K562 (cell line): ENCODE data around the gene IL10RB. TPM values are rescaled to one million over a fixed set of nuclear protein-coding genes. Genes with fewer than 3 reads are reported as not detected.

Source experiments
- BCL6 ChIP-seq: fragments of 250-450 bp; sonication (Bioruptor Pico); IDR thresholded peaks from 2 replicates; pipeline ENCODE4 v1.4.0; 2020
- BCLAF1 ChIP-seq, 2 experiments: fragments of 450-650 bp in 1 of 2; IDR thresholded peaks; 2 replicates each; pipeline ENCODE4 v1.6.1; 2011 to 2017; ENCODE audit warnings: low read depth in 2 of 2, antibody characterized with exemption in 1 of 2, borderline replicate concordance in 1 of 2, low read length in 1 of 2, mild to moderate bottlenecking in 1 of 2, mixed read lengths in 1 of 2; ENCODE audit not compliant: control insufficient read depth in 1 of 2
- CEBPB ChIP-seq: fragments of 450-650 bp; IDR thresholded peaks from 2 replicates; pipeline ENCODE4 v1.6.1; 2016; ENCODE audit warnings: missing genetic modification characterization, missing compliant biosample characterization
- DPF2 ChIP-seq: fragments of 450-650 bp; IDR thresholded peaks from 2 replicates; pipeline ENCODE4 v1.6.1; 2016
- HMGN3 ChIP-seq: IDR thresholded peaks from 2 replicates; pipeline ENCODE4 v1.6.1; 2011; ENCODE audit warnings: borderline replicate concordance, low read depth, mild to moderate bottlenecking, mixed read lengths, low read length; ENCODE audit not compliant: insufficient read length; ENCODE audit errors: extremely low read depth
- HNRNPL ChIP-seq: fragments of 200-400 bp; formaldehyde crosslinking; IDR thresholded peaks from 2 replicates; pipeline ENCODE4 v1.6.1; 2017; ENCODE audit warnings: low read depth, mild to moderate bottlenecking, low read length
- ILK ChIP-seq: fragments of 450-650 bp; IDR thresholded peaks from 2 replicates; pipeline ENCODE4 v1.6.1; 2016; ENCODE audit warnings: missing genetic modification characterization, low read depth, mild to moderate bottlenecking, missing compliant biosample characterization, moderate library complexity, borderline replicate concordance
- MLX ChIP-seq, 2 experiments: fragments of 450-650 bp in 1 of 2; sonication (generic) in 1 of 2; formaldehyde crosslinking; conservative IDR thresholded peaks; 2 replicates each; pipeline versions ENCODE4 v1.4.0 to v1.8.1; 2020 to 2022; ENCODE audit warnings: mild to moderate bottlenecking in 1 of 2, missing genetic modification reagents in 1 of 2
- MTA2 ChIP-seq: fragments of 450-650 bp; IDR thresholded peaks from 2 replicates; pipeline ENCODE4 v1.6.1; 2016; ENCODE audit warnings: low read depth
- MYNN ChIP-seq, 2 experiments: sonication (generic); formaldehyde crosslinking in 1 of 2; IDR thresholded peaks; 2 replicates each; pipeline versions ENCODE4 v1.5.0 to v1.6.1; 2016 to 2020; ENCODE audit warnings: antibody characterized with exemption in 1 of 2, missing genetic modification reagents in 1 of 2
- SLC30A9 ChIP-seq: fragments of 250-450 bp; sonication (Bioruptor Pico); IDR thresholded peaks from 2 replicates; pipeline ENCODE4 v1.8.0; 2022; ENCODE audit warnings: mild to moderate bottlenecking, moderate library complexity
- TCFL5 ChIP-seq: fragments of 250-450 bp; sonication (Bioruptor Pico); conservative IDR thresholded peaks from 2 replicates; pipeline ENCODE4 v1.6.1; 2021; ENCODE audit warnings: mild to moderate bottlenecking, moderate library complexity, matching md5 sums
- XRCC3 ChIP-seq: fragments of 450-650 bp; IDR thresholded peaks from 2 replicates; pipeline ENCODE4 v1.6.1; 2017; ENCODE audit warnings: mild to moderate bottlenecking, moderate library complexity
- XRCC4 ChIP-seq: IDR thresholded peaks from one replicate; pipeline ENCODE4 v1.6.1; 2011; ENCODE audit not compliant: insufficient read depth, insufficient read length; ENCODE audit errors: extremely low read depth
- ZBTB5 ChIP-seq: fragments of 450-650 bp; IDR thresholded peaks from 2 replicates; pipeline ENCODE4 v1.6.1; 2017; ENCODE audit warnings: antibody characterized with exemption
- ZNF184 ChIP-seq: sonication (generic); formaldehyde crosslinking; IDR thresholded peaks from 2 replicates; pipeline ENCODE4 v1.5.0; 2020; ENCODE audit warnings: missing genetic modification reagents
- ZNF354B ChIP-seq: fragments of 250-450 bp; sonication (Bioruptor Pico); IDR thresholded peaks from 2 replicates; pipeline ENCODE4 v1.4.0; 2020
- ZNF780A ChIP-seq: fragments of 250-450 bp; sonication (Bioruptor Pico); IDR thresholded peaks from 2 replicates; pipeline ENCODE4 v1.5.0; 2021; ENCODE audit warnings: mild to moderate bottlenecking
- polyA plus RNA-seq, 8 experiments: library from polyadenylated mRNA; depleted of rRNA in 4 of 8; stranded (reverse) in 5 of 8; unstranded in 3 of 8; fragments of >200 nt; fragmentation: Nextera tagmentation in 2 of 8; fragmentation: Illumina TruSeq in 1 of 8; extraction: Ambion mirVana in 2 of 8; extraction: Trizol in 1 of 8; gene quantifications; 2 replicates each; pipeline versions ENCODE4 v1.2.1 to v1.2.3, GENCODE V29; 2011 to 2014; ENCODE audit warnings: inconsistent platforms in 1 of 8, missing spikeins in 1 of 8
- total RNA-seq, 7 experiments: library from RNA; depleted of rRNA in 6 of 7; stranded (reverse); fragments of >200 nt in 6 of 7; fragmentation: Illumina TruSeq in 2 of 7; extraction: Trizol in 2 of 7; gene quantifications; 2 replicates each; pipeline versions ENCODE4 v1.2.1 to v1.2.3, GENCODE V29; 2011 to 2021; ENCODE audit warnings: low replicate concordance in 1 of 7
- TF ChIP-seq, protein P1 (sequence below): fragments of 250-450 bp; sonication (Bioruptor Pico); IDR thresholded peaks from 2 replicates; pipeline ENCODE4 v1.8.0; 2022; ENCODE audit warnings: moderate library complexity, mild to moderate bottlenecking, inconsistent platforms
- TF ChIP-seq, protein P2 (sequence below): fragments of 250-450 bp; sonication (Bioruptor Pico); IDR thresholded peaks from 2 replicates; pipeline ENCODE4 v1.6.1; 2021; ENCODE audit warnings: mild to moderate bottlenecking

The IL10RB gene
- total and polyA plus RNA-seq, 9 of the 15 experiments (the other 6 are each of a cell fraction or from before 2014, with no cell fraction given): 10.9 to 33.8 (median 23.0) TPM

DNA sequence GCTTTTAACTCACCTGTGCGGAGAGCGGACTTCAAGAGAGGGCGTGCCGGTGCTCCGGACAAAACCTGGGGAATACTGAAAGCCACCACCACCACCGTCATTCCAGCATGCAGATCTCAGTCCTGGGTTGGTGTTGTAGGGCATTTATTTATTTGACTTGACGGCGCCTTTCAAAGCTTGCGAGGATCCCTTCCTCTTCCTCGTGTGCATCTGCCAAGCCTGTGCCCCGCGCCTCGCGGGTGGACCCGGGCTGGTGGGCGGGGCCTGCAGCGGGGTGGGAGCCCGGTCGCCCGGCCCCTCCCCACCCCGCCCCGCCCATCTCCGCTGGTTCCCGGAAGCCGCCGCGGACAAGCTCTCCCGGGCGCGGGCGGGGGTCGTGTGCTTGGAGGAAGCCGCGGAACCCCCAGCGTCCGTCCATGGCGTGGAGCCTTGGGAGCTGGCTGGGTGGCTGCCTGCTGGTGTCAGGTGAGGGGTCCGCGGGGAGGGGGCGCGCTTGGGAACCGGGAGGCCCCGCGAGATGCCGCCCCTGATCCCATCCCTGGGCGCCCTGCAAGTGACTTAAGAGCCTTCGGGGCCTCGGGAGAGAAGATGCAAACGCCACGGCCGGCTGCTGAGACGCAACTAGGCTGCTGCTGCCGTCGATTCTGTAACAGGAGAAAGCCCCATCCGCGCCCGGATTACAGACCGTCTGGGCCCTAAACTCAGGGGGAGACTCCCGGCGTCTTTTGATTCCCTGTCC, at the start of gene IL10RB (continued):
- no peak for TF ChIP-seq MLX (CRISPR knock-in tag; conservative IDR thresholded peaks at IDR 0.05)
- TF ChIP-seq CEBPB (tag): no peak
- TF ChIP-seq DPF2: no peak
- no peak for TF ChIP-seq BCLAF1 (IDR thresholded peaks at IDR 0.05; ENCODE audit: borderline replicate concordance in 1 of 2, control insufficient read depth in 1 of 2, low read depth in 2 of 2, low read length in 1 of 2)
- TF ChIP-seq ZNF184 (CRISPR knock-in tag): no peak
- no peak for TF ChIP-seq ZNF780A (CRISPR knock-in tag)
- TF ChIP-seq MYNN (IDR thresholded peaks at IDR 0.05): no peak; the same call in 1 of the 2 replicates
- no peak for TF ChIP-seq MYNN (CRISPR knock-in tag; IDR thresholded peaks at IDR 0.05)
- no peak for TF ChIP-seq ILK
- TF ChIP-seq BCL6 (CRISPR knock-in tag): no peak
- no peak for TF ChIP-seq ZBTB5
- TF ChIP-seq ZNF354B (CRISPR knock-in tag): no peak
- no peak for TF ChIP-seq TCFL5 (CRISPR knock-in tag)
- TF ChIP-seq, protein P1, sequence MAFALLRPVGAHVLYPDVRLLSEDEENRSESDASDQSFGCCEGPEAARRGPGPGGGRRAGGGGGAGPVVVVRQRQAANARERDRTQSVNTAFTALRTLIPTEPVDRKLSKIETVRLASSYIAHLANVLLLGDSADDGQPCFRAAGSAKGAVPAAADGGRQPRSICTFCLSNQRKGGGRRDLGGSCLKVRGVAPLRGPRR (CRISPR knock-in tag): no peak
- TF ChIP-seq, protein P2, sequence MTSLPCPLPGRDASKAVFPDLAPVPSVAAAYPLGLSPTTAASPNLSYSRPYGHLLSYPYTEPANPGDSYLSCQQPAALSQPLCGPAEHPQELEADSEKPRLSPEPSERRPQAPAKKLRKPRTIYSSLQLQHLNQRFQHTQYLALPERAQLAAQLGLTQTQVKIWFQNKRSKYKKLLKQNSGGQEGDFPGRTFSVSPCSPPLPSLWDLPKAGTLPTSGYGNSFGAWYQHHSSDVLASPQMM (CRISPR knock-in tag): no peak
- TF ChIP-seq MTA2: no peak
- no peak for TF ChIP-seq SLC30A9 (CRISPR knock-in tag)
- TF ChIP-seq XRCC4: no peak
- no peak for TF ChIP-seq HNRNPL
- TF ChIP-seq XRCC3: no peak
- peak; percentile 82 for TF ChIP-seq HMGN3
